ENCODE results near the gene SLC35F4.

The SLC35F4 gene

DNA sequence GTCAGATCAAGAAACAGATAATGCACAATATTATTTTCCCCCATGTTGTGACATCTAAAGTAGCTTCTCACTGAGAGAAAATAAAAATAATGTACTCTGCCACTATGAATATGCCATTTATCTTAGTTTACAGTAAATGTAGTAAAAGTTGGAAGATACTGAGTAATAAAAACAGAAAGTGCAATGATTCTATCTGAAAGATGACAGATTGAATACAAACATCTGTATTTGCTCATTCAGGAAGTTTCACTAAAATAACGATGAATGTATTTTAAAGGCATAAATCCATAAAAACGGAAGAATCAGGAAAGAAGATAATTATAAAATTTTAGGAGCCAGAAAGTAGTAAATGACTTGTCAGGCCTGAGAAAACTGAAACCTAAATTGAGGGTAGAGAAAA is 18.2 kb downstream of the SLC35F4 start:
- no peak for DNase-seq

DNA sequence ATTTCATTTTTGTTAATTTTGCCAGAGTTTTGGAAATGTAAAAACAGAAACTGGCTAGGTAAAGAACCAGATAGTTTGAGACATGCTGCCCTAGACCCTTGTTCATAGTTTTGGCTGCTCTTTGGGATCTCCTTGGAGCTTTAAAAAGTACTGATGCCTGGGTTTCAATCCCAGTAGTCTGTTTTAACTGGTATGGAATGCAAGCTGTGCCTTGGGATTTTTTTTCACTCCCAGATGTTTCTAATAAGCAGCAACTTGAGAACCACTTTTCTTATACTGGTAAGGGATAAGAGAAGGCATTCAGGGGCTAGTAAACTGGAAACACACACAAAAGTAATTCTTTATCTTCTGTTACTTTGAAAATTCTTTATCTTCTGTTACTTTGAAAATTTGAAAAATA is 18.8 kb downstream of the SLC35F4 start:
- no peak for DNase-seq

DNA sequence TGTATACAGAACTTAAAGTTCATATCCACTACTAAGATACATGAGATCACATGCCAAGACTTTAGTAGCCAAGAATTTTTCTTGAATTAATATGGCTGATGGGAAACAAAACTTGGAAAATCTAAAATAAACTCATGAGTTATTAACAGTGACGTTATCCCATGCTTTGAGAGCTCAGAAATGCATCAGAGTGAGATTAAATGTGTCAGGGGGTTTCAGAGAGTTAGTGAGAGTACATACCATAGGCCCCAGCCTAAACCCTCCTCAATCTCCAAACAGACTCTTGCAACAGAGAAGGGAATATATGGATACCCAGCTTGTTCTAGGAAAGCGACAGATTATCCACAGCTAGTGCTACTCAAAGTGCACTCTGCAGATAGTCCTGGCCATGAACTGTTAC is 19.3 kb downstream of the SLC35F4 start:
- DNase-seq, result no peak

DNA sequence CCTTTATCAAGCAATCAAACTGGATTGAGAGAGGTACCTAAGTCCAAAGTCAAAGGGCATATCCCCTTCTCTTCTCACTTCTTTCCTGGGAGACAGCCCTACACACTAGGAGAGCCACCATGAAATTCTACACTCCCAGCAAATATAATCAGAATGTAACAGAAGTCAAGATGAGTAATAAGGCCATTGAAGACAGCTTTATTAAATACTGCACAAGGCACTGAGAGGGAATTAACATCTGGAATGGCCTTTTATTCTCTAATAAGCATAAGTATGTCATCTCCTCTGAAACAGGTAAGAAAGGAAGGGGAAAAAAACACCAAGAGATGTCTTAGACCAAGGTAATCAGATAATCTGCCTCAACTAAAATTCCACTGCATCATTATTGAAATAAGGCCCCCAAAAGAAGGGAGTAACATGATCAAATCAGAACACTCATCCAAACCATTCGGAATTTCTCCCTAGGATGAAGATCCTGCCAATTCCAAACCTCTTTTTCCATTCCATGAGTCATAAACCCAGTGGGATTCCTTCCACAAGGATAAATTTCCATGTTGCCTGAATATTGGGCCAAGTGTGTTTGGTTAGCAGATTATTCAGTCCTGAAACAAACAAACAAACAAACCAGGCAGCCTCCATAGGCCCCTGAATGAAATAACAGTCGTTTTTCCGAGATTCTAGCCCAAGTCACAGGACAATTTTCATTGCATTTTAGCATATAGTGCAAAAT is 19.9 kb downstream of the SLC35F4 start:
- DNase-seq, result no peak

DNA sequence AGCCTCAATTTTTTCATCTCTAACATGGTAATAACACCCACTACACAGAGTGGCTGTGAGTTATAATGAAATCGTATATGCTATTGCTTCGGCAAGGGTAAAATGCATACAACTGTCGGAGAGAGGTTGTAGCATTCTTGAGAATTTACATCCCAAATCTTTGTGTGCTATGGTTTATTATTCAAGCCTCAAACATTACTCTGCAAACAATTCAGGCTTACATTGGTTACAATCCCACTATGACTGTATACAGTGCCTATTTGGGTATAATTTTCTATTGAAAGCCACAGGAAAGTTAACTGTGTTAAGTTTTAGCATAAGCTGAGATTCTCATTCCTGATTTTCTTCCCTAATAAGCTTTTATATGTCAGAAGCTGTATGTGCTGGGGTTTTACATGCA is 20.6 kb downstream of the SLC35F4 start:
- no peak for DNase-seq

DNA sequence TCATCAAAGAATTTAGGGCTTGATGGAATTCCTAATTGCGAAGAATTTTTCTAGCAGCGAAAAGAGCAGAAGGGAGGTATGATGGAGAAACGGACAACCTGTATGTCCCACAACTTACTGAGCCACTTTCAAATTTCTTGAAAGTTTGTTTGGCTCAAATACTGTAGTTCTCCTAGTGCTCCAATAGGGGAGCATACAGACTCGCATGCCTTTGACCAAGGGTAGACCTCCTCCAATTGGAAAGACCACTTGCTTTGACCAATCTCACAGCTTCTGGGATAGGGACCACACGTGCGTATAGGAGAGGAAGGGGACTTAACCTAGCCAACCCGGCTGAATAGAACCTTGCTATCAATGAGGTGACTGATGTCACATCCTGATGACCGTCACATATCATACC is 28.6 kb downstream of the SLC35F4 start:
- no peak for DNase-seq

DNA sequence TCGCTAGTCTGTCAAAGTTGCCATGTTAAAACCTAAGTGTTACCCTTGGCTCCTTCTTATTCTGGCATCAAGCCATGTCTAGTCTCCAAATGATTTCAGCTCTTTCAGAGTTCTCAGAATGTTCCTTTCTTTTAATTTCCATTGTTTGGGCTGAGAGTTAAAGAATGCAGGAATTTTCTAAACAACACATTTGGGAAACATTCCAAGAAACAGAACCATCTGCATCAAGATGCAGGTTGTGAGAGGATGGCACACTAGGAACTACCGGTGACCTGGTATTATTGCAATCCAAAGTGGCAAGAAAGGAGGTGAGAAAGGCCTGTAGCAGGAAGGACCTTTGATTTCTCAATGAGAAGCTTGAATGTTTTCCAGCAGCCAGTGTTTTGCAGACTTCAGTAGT is 30.1 kb downstream of the SLC35F4 start:
- DNase-seq, result no peak

DNA sequence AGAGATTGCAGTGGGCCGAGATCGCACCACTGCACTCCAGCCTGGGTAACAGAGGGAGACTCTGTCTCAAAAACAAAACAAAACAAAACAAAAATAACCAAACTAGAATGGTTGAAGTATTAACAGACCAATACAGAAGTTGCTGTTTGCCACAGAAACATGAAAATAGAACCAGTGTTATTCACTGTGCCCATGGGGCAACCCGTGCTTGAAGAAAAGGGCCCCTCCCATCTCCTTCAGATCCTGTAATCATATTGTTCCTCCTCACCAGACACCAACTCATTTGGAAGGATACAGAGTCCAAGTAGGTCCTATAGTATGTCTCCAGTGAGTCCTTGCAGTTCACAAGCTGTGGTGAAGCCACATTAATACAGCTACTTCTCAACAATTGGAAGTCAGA is 30.9 kb downstream of the SLC35F4 start:
- no peak for DNase-seq

DNA sequence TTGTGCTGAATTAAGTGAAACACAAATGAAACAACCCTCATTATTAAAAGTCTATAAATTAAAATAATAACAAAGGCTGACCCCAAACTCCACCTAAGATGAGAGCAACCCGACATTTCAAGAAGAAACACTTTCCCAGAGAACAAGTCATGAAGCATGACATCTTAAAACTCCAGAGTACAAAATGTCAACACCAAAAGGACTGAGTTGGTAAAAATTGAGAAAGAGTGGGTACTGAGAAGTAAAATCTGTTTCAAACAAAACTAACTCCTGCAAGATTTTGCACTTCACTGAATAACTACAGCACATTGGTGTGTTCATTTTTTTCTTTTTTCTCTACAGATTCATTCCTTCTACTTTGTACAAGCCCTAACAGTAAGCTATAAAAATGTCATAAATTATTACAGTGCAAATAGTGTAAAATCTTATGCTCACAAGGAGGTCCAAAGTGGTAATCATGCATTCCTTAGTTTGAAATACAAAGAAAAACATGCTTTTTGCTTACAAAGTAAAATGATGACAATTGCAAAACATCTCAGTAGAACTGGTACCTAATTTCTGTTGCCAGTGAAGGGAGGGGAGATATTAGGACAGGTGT is 31.8 kb downstream of the SLC35F4 start:
- no peak for DNase-seq

DNA sequence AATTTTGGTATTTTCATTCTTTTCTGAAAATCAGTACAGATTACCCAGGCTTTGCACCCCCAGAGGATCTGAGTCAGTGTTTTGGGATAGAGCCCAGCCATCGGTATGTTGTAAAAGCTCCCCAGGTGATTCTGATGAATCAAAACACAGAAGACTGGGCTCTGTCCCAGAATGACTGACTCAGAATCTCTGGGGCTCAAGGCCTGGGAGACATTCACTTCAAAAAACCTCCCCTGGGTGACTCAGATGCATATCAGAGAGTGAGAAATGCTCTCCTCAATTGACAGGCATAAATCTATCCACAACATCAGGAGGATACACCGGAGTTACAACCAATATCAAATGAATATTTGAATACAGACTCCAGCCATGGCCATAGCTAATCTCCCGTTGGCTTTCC is 32.6 kb downstream of the SLC35F4 start:
- peak; percentile 82 for DNase-seq

DNA sequence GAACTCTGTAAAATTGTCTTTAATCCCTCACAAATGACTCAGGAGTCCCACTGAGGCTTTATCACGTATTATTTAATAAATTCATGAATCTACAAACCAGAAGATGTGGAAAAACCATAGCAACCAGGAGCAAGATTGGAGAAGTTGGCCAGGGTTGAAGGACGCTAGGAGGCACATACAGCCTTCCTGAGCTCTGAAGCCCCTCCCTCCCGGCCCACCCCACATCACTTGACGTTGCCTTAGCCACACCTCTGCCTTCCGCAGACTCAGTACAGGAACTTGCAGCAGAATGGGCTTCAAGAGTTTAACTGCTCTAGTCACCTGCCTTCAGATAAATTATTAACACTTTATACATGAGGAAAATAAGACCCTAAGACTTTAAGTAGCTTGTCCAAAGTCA is 33.9 kb downstream of the SLC35F4 start:
- no peak for DNase-seq

DNA sequence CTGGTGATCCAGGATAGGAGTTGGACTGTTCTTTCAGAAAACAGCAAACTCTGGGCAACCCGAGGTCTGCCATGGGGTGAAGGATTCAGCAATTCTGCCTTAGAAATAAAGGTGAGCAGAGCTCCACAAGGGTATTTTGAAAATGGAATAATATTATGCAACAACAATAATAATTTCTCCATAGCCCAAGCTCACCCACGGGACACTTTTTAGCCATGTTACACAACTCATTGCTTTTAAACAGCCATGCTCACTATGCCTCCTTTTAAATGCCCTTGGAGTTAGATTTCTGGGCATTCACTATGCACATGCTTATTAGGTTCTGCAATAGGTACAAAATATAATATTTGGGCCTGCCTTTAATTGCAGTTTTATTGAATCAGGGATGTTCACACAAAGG is 37.2 kb downstream of the SLC35F4 start:
- no peak for DNase-seq

DNA sequence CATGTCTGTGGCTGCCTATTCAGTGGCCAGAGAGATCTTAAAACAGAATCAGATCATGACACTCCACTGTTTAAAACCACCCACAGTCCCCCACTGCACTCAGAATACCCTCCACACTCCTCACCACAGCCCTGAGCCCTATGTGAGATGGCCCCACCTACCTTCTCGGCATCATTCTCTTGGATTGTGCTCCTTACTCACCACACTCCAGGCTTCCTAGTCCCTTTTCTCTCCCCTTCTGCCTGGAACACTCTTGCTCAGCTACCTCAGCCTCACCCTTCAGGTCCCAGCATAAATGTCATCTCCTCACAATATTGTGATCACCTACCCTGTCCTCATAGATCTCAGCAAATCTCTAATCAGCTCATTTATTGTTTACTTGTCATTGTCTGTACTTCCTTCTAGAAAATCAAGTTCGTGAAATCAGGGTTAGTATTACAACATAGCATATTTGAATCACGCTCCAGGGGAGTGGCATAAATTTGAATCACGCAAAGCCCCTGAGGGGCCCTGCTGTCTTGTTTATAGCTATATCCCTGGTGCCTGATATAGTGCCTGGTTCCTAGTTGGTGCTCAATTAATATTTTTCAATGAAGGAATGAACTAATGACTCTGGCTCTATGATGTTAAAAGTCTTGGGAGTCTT is 42.8 kb downstream of the SLC35F4 start:
- no peak for DNase-seq

DNA sequence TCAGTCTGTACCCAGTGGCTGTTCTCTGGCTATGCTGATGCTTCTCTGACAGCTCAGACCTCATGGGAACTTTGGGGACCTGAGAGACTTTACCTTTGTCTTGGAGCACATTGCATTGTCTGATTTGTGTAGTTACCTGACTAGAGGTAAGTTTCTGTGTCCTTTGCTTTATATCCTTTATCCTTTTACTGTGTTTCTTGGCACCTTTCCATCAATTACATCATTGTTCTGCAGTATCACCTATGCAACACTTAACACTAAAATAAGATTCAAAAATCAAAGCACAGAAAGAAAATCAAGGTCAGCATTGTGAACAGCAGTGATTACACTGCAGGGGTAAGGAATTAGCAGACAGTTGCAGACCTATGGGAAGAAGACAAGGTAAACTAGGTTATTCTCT is 43.8 kb downstream of the SLC35F4 start:
- DNase-seq, result no peak

DNA sequence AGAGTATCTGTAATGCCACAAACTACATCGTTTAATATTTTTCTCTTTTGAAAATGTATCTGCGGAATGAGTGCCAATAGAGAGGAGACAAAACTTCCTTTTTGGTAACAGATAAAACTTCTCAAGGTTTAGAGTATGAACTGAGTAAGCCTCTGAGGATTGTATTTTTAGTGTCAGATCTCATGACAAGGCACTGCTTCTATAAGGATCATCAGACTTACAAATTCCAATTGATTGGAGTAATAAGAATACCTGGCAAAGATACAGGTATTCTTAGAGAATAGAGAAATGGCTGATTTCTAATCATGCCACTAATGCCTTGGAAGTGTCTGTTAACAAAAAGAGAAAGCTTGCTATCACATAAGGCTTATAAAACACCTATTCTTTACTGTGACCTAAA is 45.3 kb downstream of the SLC35F4 start:
- no peak for DNase-seq

DNA sequence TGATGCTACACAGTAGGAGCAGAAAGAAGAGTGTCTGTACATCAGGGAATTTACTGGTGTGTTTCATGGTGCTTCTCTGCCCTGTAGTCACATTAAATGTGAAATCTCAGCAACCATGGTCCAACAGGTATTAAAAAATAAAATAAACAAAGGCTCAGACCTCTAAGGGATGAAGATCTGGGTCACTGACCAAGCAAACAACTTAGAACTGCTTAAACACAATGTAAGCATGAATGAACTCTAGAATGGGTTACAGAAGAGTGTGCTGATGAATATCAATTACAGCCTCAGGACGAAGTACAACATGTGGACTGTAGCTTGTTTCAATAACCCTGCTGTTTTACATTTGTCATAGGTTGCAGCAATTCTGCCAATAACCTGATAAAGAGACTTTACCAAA is 47.4 kb downstream of the SLC35F4 start:
- DNase-seq, result no peak

DNA sequence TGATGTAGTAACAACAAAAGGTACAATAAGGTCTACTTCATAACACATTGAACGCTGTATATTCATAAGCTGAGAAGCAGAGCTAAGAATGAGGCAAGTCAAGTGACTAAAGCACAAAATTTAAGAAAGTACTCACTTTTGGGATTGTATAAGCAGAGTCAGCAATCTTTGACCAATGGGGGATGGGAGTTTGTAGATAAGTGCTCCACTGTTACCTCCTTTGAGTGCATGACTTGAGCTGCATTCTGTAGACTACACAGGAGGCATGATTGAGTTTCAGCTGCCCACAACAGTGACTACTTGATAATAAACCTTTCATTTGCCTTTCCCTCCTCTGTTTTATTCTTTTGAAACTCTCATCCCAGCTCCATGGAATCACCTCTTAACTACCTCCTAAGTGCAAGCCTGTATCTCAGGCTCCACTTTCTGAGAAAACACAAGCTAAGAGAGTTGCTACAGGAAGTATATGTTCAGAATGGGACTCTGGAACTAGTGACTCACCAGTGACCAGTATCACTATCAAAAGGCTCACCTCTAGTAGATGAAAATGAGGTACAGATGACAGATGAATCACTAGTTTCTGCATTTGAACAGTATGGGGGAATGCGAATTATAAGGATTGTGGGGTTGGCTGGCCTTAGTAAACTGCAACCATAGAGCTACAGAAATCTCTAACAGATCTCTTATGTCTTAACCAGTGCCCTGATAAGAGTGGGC is 49.2 kb downstream of the SLC35F4 start:
- no peak for DNase-seq

DNA sequence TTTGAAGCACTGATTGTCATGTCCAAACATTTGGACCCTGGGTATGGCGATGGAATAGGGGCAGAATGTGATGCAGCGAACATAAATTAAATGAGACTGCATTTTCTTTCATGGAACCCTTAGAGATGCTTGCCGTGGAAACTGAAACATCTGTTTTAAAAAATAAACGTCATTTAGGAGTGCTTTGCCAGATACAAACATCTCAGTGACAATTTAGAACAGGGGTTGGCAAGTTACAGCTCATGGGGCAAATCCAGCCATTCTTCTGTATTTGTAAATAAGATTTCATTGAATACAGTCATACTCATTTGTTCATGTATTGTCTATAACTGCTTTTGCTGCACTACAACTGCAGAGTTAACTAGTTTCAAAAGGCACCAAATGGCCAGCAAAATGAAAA is 51.2 kb downstream of the SLC35F4 start:
- DNase-seq, result no peak

DNA sequence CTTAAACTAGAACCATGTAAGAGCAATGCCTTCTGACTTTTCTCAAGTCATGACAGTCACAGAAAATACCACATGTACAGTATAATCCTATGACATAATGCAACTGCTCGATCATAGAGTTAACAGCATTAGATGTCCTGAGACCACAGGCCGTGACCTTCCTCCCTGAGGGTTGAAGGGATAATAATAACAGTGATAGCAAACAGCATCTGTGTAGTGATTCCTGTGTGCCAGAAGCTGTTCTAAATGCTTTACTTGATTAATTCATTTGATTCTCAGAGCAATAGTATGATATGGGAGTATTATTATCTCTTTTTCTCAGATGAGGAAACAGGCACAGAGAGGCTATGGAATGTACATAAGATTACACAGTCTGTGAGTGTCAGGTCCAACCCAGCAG is 53.2 kb downstream of the SLC35F4 start:
- DNase-seq, result no peak

DNA sequence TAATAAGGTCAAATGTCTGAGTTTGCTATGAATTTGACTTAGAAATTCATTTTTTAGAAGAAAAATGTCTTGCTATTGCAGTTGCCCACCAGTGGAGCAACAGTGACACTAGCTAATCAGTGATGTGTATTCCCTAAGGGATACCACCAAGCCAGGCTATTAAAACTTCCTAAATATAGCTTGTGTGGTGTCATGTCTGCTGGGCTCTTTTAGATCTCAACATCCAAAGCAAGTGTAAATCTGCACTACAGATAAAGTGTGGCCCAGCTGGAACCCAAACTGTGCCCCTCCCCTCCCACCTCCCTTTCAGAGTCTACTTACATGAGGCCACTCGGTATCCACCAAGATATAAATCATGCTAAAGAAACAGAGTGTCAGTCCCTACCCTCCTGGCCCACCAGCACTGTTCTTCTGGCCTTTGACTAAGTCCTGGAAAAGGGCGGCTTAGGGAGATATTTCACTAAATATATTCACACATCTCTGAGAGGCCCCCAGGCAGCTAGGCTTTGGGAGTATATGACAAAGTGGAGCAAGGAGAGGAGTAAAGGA is 53.8 kb downstream of the SLC35F4 start:
- DNase-seq, result no peak

DNA sequence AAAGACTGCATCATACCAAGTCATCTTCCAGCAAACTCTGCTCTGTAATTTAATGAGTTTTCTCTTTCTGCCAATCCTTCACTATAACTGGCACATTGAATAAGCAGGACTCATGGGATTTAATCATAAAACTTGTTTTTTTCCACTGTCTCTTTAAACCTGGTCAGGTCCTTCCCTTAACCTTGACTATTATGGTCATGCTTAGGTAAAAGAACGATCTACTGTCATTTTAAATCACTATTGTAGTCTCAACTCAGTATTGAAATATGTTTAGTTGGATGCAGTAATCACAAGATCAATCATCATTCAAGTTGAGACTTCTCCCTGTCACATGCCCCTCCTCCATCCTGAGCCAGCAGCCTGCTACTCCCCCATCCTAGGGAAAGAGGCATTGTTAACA is 56.1 kb downstream of the SLC35F4 start:
- DNase-seq, result no peak

DNA sequence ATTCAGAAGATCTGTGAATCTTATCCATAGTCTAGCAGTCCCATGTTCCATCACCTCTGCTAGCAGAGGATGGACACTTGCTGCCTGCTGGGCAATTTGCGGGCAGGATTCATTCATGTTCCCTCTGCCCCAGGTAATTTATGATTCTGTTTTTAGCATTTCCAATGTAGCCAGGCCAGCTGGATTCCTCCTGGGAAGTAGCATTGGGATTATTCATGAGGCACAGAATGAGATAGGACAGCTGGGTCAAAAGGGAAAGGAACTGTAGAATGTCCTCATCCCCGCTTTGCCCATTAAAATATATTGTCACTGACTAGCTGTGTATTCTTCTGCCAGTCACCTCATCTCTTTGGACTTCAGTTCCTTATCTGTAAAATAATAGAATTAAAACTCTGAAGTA is 68.7 kb downstream of the SLC35F4 start:
- DNase-seq, result no peak

DNA sequence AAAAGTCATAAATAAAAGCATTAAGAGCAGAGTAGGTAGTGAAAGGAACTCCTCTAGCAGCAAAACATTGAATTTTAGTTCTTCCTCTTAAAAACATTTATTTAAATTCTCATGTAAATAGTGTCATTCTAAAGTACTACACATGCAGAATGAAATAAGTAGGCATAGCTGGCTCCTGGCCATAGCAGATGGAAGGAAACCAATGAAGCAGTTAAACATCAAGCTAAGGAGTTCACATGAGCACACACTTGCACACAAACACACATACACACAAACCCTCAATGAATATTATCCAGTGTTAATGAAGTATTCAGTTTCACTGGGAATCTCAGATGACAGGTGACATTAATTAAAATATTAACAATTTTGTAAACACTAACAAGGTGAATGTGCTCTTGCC is 69.3 kb downstream of the SLC35F4 start:
- DNase-seq, result no peak

DNA sequence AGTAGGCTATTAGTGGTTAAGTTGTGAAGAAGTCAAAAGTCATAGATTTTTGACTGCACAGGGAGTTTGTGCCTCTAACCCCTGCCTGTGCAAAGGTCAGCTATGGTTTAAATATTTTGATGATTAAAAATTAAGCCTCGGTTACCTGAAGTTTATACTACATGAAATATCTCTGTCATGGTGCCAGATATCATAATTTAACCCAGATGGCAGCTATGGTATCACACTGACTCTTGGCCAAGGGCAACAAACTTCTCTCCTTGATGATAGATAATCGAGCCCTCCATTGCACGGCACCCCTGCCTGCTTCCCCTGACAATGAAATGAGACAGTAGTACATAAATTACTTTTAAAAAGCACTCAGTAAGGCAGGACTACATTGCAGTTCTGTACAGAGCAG is 80.8 kb downstream of the SLC35F4 start:
- DNase-seq, result no peak

All from T1000 (cell line).